TTC549 (cell line): ENCODE results near the gene XRCC5.
"Not testable (repeated sequence)": the region's sequence is repeated elsewhere in the genome, so short reads cannot be mapped to it uniquely, and the experiment has no call there.

ENCODE experiments used
- FAIRE-seq: peaks from 2 replicates; lab custom pipeline; 2012; peaks lifted over from hg19 to GRCh38; lab: Jason Lieb, UNC

XRCC5 gene

GRCh38 chr2:216202626-216203250 lies 93.6 kb downstream of the XRCC5 start:
- no peak for FAIRE-seq

- no peak for FAIRE-seq
These were observed 96.3 kb downstream of the XRCC5 start for GRCh38 chr2:216205486-216205885.

DNA sequence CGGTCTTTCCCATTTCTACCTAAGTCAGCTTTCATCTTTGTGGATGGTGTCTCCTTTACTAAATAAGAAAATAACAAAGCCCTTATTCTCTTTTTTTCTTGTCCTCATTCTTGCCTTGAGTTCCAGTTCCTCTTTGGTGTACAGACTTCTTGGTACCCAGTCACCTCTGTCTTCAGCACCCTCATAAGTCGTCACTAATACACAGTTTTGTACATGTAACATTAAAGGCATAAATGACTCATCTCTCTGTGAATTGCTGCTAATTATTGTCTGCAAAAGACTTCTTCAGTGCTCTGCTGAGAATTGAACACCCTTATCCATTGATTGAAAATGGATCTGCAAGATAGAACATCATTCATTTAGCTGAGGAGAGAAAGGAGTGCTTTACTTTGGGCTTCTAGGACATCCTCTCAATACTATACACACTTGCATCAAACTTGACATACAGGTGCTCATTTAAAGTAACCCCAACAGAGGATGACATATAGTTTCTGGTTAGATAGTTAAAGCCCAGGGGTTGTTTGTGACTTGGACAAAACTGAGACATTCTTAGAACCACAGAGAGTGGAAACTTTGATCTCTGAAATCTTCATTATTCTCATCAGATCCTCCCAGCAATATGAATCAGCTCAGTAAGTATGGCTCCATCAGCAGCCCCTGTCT lies 97.0 kb downstream of the XRCC5 start:
- FAIRE-seq: no peak

DNA sequence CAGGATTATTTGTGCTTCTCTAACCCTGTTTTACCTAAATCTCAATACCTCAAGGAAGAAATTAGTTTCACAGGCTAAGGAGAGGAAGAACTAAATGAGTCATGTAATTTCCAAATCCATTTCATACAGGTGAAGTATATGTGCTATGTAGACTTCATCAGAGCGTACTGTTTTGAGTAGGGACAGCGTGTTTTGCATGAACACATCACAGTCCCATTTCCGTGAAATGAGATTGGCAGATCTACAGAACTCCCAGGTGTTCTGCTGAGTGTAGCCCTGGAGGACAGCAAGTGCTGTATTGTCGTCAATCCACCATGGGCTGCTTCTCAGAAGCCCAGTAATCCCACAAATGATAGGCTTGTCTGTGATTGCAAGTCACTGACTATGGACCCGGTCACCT lies 97.7 kb downstream of the XRCC5 start:
- no peak for FAIRE-seq

DNA sequence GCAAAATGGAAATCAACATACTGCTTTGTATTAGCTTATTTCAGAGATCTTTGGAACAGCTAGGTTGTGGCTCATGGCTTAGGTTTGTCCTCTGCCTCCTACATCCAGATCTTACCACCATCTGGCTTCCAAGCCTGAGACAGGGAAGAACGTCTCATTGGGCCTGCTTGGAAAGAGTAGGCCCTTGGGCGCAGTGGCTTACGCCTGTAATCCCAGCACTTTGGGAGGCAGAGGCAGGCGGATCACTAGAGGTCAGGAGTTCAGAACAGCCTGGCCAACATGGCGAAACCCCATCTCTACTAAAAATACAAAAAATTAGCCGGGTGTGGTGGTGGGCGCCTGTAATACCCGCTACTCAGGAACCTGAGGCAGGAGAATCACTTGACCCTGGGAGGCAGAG lies 99.5 kb downstream of the XRCC5 start:
- not testable (repeated sequence) for FAIRE-seq

DNA sequence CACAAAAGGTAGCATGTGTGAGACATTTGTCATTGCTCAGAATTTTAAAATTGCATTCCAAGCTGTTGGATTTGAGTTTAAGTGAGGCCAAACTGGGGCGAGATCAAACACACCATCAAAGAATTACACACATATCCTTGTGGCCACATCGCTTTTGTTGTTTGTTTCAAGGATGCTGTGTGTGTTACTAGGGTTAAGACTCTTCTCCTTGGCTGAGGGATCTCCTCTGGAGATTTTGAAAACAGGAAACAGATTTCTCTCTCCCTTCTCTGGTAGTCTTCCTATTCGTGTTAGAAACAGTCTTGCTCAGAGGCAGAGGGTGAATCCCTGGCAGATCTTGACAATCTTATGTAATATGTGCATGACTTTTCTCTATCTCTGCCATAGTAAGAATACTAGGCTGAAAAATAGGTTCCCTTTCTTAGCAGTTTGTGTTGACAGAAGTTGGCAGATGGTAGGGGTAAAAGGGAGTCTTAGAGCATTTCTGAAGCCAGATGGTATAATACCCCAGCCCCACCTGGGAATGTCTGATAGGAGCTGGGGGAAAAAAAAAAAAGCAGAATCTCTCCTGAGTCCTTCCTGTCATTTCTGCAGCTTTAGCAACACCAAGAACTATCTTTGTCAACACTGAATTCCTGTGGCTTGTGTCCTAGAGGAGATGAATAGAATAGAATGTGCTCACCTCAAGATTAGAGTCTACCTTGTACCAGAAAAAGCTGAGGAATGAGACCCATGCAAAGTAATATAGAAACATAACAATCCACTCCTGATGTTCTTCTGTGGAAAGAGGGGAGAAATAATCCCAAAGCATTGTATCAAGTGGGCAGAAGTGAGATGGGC lies 101.8 kb downstream of the XRCC5 start:
- no peak for FAIRE-seq

GRCh38 chr2:216211614-216212145 lies 102.5 kb downstream of the XRCC5 start:
- FAIRE-seq: no peak

DNA sequence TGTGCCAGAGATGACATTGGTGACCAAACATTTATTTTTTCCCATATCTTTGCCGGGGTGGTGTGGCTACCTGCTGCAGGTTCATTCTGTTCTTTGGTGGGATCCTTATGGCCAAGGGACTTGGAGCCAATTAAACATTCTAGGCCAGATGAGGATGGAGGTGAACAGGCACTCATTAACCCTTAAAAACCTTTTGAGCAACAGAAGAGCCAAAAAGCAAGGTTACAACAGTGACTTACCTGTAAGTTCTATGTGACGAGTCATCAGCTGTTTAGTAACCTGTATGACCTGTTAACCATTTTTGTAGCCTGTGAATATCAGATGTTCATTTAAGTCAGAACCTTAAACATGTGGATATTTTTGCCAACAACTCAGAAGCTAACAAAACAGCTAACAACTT lies 105.6 kb downstream of the XRCC5 start:
- no peak for FAIRE-seq

DNA sequence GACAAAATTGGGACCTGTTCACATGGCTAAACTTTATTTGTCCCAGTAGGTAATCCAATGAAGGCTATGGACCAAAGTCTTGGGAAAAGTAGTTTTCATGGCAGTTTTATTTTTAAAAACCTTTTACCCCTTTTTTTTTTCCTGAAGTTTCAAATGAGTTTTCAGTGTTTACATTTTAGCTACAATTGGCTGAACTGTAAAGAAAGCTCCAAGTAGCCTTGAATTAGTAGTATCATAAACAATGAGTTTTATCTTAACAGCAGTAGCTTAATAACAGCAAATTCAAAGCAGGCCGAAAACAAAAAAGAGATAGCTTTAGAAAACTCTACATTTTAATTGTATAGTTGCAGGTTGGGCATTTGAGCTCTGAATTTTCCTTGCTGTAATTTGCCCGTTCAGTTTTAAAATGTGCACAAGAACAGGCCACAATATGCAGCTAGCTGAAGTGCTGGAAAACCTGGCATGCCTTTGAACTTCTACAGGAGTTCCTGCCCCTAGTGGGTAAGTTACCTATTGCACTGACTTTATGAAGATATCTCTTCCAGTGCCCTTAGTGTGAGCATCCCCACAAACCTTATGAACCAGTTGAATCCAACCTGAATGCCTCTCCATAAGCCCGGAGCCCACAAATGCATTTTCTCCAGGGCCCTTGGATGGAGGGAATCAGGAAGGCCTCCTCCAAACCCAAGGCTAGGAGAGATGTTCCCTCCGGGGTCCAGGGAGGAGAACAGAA lies 106.7 kb downstream of the XRCC5 start:
- FAIRE-seq: no peak

GRCh38 chr2:216216951-216217903 lies 108.1 kb downstream of the XRCC5 start:
- no peak for FAIRE-seq

GRCh38 chr2:216217904-216218260 lies 108.7 kb downstream of the XRCC5 start:
- FAIRE-seq: no peak

DNA sequence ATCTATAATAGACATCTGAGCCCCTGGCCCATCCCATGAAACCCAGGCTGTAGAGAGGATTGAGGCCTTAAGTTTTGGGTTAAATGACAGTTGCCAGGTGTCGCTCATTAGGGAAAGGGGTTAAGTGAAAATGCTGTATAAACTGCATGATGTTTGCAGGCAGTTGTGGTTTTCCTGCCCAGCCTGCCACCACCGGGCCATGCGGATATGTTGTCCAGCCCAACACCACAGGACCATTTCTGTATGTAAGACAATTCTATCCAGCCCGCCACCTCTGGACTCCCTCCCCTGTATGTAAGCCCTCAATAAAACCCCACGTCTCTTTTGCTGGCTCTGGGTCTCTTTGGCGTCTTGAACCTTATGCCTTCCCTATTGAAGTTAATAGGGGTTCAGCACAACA lies 110.7 kb downstream of the XRCC5 start:
- FAIRE-seq: no peak

GRCh38 chr2:216220976-216221375 lies 111.8 kb downstream of the XRCC5 start:
- no peak for FAIRE-seq

- FAIRE-seq: no peak
These were observed 112.7 kb downstream of the XRCC5 start for GRCh38 chr2:216221811-216222210.

GRCh38 chr2:216222650-216223352 lies 113.7 kb downstream of the XRCC5 start:
- FAIRE-seq: no peak

- FAIRE-seq: no peak
These were observed 115.2 kb downstream of the XRCC5 start for GRCh38 chr2:216224388-216224787.

DNA sequence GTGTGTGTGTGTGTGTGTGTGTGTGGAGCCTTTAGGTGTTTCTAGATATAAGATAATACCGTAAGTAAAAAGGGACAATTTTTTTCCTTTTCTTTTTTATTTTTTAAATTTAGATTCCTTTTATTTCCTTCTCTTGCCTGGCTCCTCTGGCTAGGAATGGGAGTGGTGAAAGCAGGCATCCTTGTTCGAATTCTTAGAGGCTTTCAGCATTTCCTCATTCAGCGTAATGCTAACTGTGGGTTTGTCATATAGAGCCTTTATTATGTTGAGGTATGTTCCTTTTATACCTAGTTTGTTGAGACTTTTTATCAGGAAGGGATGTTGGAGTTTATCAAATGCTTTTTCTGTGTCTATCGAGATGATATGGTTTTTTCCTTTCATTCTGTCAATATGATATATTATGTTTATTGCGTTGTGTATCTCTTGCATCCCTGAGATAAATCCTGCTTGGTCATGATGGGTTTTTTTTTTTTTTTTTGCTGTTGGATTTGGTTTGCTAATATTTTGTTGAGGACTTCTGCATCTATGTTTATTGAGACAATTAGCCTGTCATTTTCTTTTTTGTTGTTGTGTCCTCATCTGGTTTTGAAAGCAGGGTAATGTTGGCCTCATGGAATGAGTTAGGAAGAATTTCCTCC lies 120.2 kb downstream of the XRCC5 start:
- no peak for FAIRE-seq

GRCh38 chr2:216231867-216232266 lies 122.7 kb downstream of the XRCC5 start:
- FAIRE-seq: no peak

GRCh38 chr2:216232721-216233120 lies 123.6 kb downstream of the XRCC5 start:
- FAIRE-seq: no peak
